T-helper 1 cell (primary cell): ENCODE data around the gene GAB1.

ENCODE experiments used
- DNase-seq, 5 donors: peaks; one replicate each; pipeline ENCODE4 v3.0.0-alpha.2; 2012 to 2020

GAB1 gene

GRCh38 chr4:143359644-143360193 lies 23.0 kb downstream of the GAB1 start:
- peak in 1 of 5 donors; percentile 22 for DNase-seq

DNA sequence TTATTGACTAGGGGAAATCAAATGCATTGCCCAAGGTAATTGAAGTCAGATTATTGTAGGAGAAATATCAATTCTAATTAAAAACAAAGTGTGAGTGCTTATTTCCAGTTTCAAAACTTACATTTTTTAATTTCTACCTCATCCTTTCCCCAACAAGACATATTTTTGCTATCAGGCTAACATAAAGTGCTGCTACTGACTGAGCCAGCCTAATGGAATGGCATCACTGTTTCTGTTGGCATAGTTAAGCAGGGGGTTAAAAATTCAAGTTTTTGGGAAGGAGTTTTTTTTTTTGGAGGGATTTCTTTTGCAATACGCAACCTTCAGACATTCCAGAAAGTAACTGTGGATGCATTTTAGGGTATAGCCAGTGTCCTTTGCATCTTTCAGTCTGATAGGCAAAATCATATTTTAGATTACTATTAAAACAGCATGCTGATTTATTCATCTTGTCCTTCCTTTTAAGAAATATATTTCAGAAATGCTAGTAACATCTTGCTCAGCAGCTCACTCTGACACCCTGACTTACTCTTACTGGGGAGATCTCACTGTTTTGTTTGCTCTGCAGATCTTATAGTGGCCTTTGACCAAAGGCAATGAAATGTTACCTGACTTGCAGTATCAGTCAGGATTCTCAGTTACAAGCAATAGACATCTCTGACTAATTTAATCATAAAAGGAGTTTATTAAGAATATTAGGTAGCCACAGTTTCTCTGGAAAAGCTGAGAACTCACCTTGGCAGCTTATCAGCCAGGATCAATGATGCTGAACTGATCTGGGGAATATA lies 24.4 kb downstream of the GAB1 start:
- no peak for DNase-seq

GRCh38 chr4:143362349-143363046 lies 25.8 kb downstream of the GAB1 start:
- DNase-seq, result peak in 1 of 5 donors; percentile 7

DNA sequence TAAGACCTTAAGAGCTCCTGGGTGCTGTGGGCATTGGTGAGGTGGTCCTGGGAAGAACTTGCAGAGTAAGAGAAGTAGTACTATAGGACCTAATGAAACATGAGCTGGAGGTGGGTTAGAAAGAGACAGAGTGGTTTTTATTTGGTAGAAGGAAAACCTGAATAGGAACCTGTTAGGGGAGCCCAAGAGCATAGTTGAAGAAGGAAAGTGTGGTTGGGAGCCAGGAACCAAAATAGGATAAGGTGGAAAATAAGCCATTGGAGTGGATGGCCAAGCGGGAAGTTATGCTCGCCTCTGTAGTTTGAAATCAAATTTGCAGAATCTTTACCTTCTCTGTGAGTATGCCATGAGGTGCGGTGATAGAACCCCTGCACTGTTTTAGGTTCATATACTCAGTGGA lies 26.7 kb downstream of the GAB1 start:
- DNase-seq, result no peak

DNA sequence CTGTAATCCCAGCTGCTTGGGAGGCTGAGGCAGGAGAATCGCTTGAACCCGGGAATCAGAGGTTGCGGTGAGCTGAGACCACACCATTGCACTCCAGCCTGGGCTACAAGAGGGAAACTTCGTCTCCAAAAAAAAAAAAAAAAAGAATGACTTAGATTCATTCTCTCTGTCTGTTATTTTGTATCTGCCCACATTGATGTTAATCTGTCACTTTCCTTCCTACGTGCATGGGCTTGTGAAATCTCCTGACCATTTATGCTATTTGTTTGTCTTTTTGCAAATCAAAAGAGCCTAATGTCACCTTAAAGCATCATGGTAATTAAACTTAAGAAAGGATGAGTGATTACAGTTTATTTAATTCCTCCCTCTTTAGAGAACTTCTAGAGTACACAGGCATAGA lies 27.4 kb downstream of the GAB1 start:
- no peak for DNase-seq

DNA sequence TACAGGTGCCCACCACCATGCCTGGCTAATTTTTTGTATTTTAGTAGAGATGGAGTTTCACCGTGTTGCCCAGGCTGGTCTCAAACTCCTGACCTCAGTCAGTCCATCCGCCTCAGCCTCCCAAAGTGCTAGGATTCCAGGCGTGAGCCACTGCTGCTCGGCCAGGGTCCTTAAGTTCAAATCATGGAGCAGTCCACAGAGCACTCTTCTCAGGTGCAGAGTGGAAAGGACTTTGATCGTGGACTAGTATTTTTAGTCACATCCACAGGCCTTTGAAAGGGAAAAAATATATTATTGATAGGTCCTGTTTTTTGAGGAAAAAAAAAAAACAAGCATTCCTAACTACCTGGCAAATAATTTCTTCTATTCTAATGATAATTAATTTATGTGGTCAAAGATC lies 31.2 kb downstream of the GAB1 start:
- no peak for DNase-seq

- DNase-seq, result no peak
Measured at GRCh38 chr4:143369552-143369951, 32.9 kb downstream of the GAB1 start.

GRCh38 chr4:143372093-143372915 lies 35.6 kb downstream of the GAB1 start:
- no peak for DNase-seq

DNA sequence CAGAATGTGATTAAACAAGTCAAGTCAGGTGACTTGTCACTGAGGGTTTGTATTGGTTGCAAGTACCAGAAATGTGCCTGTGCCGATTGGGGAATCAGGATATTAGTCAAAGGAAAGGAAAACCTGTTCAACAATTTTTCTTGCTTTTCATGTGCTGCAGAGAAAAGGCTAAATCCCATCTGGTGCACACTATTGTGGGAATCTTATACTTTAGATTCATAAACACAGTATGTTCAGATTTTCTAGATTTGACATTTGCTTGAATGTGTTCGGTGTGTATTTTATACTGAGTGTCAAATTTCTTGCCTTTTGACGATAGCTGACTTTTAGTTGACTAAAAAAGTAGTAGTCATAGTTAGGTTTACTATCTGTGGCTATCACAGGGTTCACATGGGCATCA lies 37.6 kb downstream of the GAB1 start:
- DNase-seq, result no peak

DNA sequence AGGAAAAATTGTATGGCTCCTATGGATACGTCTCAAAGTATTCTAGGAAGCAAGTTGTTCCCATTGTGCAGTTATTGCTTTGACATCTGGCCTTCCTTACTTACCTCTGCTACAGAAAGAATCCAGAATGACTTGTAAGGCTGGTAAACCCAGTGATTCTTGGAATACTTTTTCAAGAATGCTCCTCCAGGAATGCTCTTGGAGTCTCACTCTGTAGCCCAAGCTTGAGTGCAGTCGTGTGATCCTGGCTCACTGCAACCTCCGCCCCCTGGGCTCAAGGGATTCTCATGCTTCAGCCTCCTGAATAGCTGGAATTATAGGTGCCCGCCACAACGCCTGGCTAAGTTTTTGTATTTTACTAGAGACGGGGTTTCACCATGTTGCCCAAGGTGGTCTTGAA lies 38.1 kb downstream of the GAB1 start:
- DNase-seq, result no peak

GRCh38 chr4:143375326-143376073 lies 38.8 kb downstream of the GAB1 start:
- DNase-seq, result peak in 1 of 5 donors; percentile 7

GRCh38 chr4:143377611-143378099 lies 41.0 kb downstream of the GAB1 start:
- no peak for DNase-seq

GRCh38 chr4:143380629-143381028 lies 44.0 kb downstream of the GAB1 start:
- DNase-seq, result no peak

- no peak for DNase-seq
Measured at GRCh38 chr4:143381189-143382118, 44.8 kb downstream of the GAB1 start.

DNA sequence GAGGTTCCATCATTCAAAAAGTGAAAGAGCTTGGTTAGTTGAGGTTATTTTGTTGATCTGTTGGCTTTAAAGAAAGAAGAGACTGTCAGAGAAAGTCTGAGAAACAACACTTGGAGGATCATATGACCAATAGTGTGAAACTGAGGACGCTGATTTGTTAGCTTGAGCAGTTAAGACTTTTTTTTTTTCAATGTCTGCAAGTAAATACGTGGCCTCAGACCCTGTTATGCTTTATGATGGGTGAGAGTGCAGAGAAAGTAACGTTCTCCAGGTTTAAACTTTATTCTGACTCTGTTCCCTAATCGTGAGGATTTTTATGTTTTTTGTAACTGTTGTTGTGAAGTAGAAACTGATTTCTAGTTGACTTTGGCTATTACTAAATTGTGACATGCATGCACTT lies 45.9 kb downstream of the GAB1 start:
- DNase-seq, result no peak

GRCh38 chr4:143383005-143383574 lies 46.4 kb downstream of the GAB1 start:
- DNase-seq, result no peak

DNA sequence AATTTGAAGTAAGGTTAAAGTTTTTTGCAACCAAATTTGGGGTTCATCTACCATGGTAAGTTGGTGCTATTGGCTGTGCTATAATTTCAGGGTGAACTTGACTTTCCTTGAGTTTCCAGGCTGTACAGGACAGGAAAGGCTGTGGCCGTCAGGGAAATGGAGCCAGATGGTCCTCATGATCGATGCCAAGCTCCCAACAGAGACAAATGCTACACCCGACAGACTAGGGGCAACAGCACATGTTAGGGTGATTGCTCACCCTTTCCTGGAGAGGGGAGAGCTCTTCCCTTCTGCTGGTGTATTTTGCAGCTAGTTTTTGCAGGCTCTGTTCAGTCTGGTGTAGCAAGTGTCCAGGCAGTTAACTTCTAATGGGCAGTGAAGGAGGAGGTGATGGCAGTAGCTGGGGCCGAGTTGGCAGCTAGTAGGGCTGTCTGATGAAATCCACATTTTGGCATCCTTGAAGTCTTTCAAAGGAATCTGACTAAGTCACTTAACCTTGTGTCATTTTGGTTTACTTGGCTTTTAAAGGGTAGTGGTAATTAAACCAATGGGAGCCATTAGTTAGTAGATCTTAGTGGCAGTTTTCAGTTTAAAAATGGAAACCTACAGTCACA lies 47.8 kb downstream of the GAB1 start:
- DNase-seq, result no peak

- DNase-seq, result no peak
Measured at GRCh38 chr4:143386812-143387211, 50.1 kb downstream of the GAB1 start.

- DNase-seq, result no peak
Measured at GRCh38 chr4:143389579-143390195, 53.0 kb downstream of the GAB1 start.

- no peak for DNase-seq
Measured at GRCh38 chr4:143390764-143391163, 54.1 kb downstream of the GAB1 start.
